Measurements from ENCODE around the gene BCAN.

- TF ChIP-seq CTCF (IDR thresholded peaks at IDR 0.05) (no peak), POLR2A (IDR thresholded peaks at IDR 0.05) (no peak)
Measured at GRCh38 chr1:156602557-156602993, 39.3 kb upstream of the BCAN start.
